Duodenal mucosa (tissue), 2 donors: ENCODE results near the gene TUBA3D.
"Not testable (repeated sequence)": the region's sequence is repeated elsewhere in the genome, so short reads cannot be mapped to it uniquely, and the experiment has no call there.

ENCODE experiments used
- H3K27ac ChIP-seq: one replicate; pipeline ENCODE4 v1.7.0; 2013; ENCODE audit warnings: low read depth, low read length
- H3K27me3 ChIP-seq, 2 donors: one replicate each; pipeline ENCODE4 v1.7.0; 2013; ENCODE audit warnings: low read length in 2 of 2, control low read depth in 1 of 2; ENCODE audit not compliant: insufficient read depth in 2 of 2, control insufficient read depth in 1 of 2
- H3K36me3 ChIP-seq, 2 donors: one replicate each; pipeline ENCODE4 v1.7.0; 2013; ENCODE audit warnings: low read length in 2 of 2, control low read depth in 1 of 2; ENCODE audit not compliant: insufficient read depth in 2 of 2, control insufficient read depth in 1 of 2
- H3K4me1 ChIP-seq, 2 donors: one replicate each; pipeline ENCODE4 v1.7.0; 2013; ENCODE audit warnings: low read length in 2 of 2, control low read depth in 1 of 2; ENCODE audit not compliant: insufficient read depth in 2 of 2, control insufficient read depth in 1 of 2
- H3K4me3 ChIP-seq, 2 donors: one replicate each; pipeline ENCODE4 v1.7.0; 2013; ENCODE audit warnings: low read length in 2 of 2, low read depth in 1 of 2
- H3K9ac ChIP-seq, 2 donors: one replicate each; pipeline ENCODE4 v1.7.0; 2013; ENCODE audit warnings: low read length in 2 of 2, low read depth in 1 of 2
- H3K9me3 ChIP-seq, 2 donors: one replicate each; pipeline ENCODE4 v1.7.0; 2013; ENCODE audit warnings: low read length in 2 of 2, control low read depth in 1 of 2; ENCODE audit not compliant: control insufficient read depth in 1 of 2

TUBA3D gene

GRCh38 chr2:131515235-131515634, 39.3 kb downstream of the TUBA3D start:
- peaks cover 0 to 28% of the 10 kb centered on the region in 2 donors for H3K36me3 ChIP-seq
- not testable (repeated sequence) for H3K9me3 ChIP-seq, H3K4me1 ChIP-seq, H3K27me3 ChIP-seq, H3K4me3 ChIP-seq, H3K27ac ChIP-seq, H3K9ac ChIP-seq

GRCh38 chr2:131516011-131516410, 40.1 kb downstream of the TUBA3D start:
- Histone ChIP-seq H3K4me1 (no peaks in the 10 kb centered on the region), H3K27me3 (no peaks in the 10 kb centered on the region), H3K4me3 (no peak overlapping the region), H3K9me3 (no peaks in the 10 kb centered on the region), H3K36me3 (peaks cover 0 to 34% of the 10 kb centered on the region in 2 donors), H3K9ac (no peak overlapping the region), H3K27ac (no peak overlapping the region)

GRCh38 chr2:131516621-131517020, 40.7 kb downstream of the TUBA3D start:
- not testable (repeated sequence) for H3K4me1 ChIP-seq, H3K9ac ChIP-seq
- peaks cover 0 to 34% of the 10 kb centered on the region in 2 donors for H3K36me3 ChIP-seq

GRCh38 chr2:131517106-131517831, 41.4 kb downstream of the TUBA3D start:
- no peaks in the 10 kb centered on the region for H3K27me3 ChIP-seq
- H3K27ac ChIP-seq = no peak overlapping the region

More at GRCh38 chr2:131516621-131517020, 40.7 kb downstream of the TUBA3D start:
- H3K4me3 ChIP-seq, H3K27ac ChIP-seq, H3K27me3 ChIP-seq, H3K9me3 ChIP-seq: not testable (repeated sequence)

GRCh38 chr2:131517856-131518255, 41.9 kb downstream of the TUBA3D start:
- H3K4me1 ChIP-seq, H3K4me3 ChIP-seq, H3K27ac ChIP-seq, H3K27me3 ChIP-seq, H3K9me3 ChIP-seq, H3K9ac ChIP-seq: not testable (repeated sequence)
- H3K36me3 ChIP-seq = peaks cover 0 to 29% of the 10 kb centered on the region in 2 donors

More at GRCh38 chr2:131517106-131517831, 41.4 kb downstream of the TUBA3D start:
- Histone ChIP-seq H3K4me1 (no peaks in the 10 kb centered on the region), H3K9me3 (no peaks in the 10 kb centered on the region), H3K36me3 (peaks cover 0 to 34% of the 10 kb centered on the region in 2 donors), H3K9ac (no peak overlapping the region), H3K4me3 (no peak overlapping the region)

- H3K9ac ChIP-seq, H3K4me3 ChIP-seq, H3K27me3 ChIP-seq, H3K9me3 ChIP-seq, H3K4me1 ChIP-seq, H3K27ac ChIP-seq: not testable (repeated sequence)
- H3K36me3 ChIP-seq = peaks cover 0 to 29% of the 10 kb centered on the region in 2 donors
Measured at GRCh38 chr2:131518531-131518930, 42.6 kb downstream of the TUBA3D start.

- Histone ChIP-seq H3K36me3 (peaks cover 0 to 22% of the 10 kb centered on the region in 2 donors), H3K4me3 (no peak overlapping the region), H3K27ac (no peak overlapping the region), H3K4me1 (no peaks in the 10 kb centered on the region), H3K9me3 (no peaks in the 10 kb centered on the region), H3K27me3 (no peaks in the 10 kb centered on the region), H3K9ac (no peak overlapping the region)
Measured at GRCh38 chr2:131519466-131519865, 43.5 kb downstream of the TUBA3D start.

- H3K9me3 ChIP-seq, H3K9ac ChIP-seq, H3K27me3 ChIP-seq, H3K27ac ChIP-seq, H3K4me3 ChIP-seq, H3K4me1 ChIP-seq: not testable (repeated sequence)
- H3K36me3 ChIP-seq = peaks cover 0 to 22% of the 10 kb centered on the region in 2 donors
Measured at GRCh38 chr2:131519871-131520470, 44.1 kb downstream of the TUBA3D start.

GRCh38 chr2:131520526-131520925, 44.6 kb downstream of the TUBA3D start:
- H3K4me1 ChIP-seq = no peaks in the 10 kb centered on the region
- no peak overlapping the region for H3K9ac ChIP-seq
- no peaks in the 10 kb centered on the region for H3K27me3 ChIP-seq
- no peak overlapping the region for H3K27ac ChIP-seq
- peaks cover 0 to 22% of the 10 kb centered on the region in 2 donors for H3K36me3 ChIP-seq
- H3K4me3 ChIP-seq = no peak overlapping the region
- H3K9me3 ChIP-seq = no peaks in the 10 kb centered on the region

GRCh38 chr2:131521524-131521923, 45.6 kb downstream of the TUBA3D start:
- H3K36me3 ChIP-seq = peaks cover 0 to 22% of the 10 kb centered on the region in 2 donors
- not testable (repeated sequence) for H3K9me3 ChIP-seq, H3K4me1 ChIP-seq, H3K4me3 ChIP-seq, H3K27me3 ChIP-seq, H3K27ac ChIP-seq, H3K9ac ChIP-seq
